ENCODE measurements around the gene FTCD. TPM values are rescaled to one million over a fixed set of nuclear protein-coding genes. Genes with fewer than 3 reads are reported as not detected.
A peak's percentile ranks its signal among the peaks of the same experiment; 100 is the strongest.

Gene FTCD
- total RNA-seq, 1 experiment from 2014 or later = 6.7 TPM

- Histone ChIP-seq H3K9me3 (ENCODE audit: control insufficient read depth, low read depth, low read length) (peaks cover 17% of the 10 kb centered on the region), H3K4me1 (ENCODE audit: insufficient read depth, low read length) (no peaks in the 10 kb centered on the region; the same call in 1 of the 2 replicates), H4K8ac (replicated peaks; ENCODE audit: insufficient read length, low read depth, low read length) (no peak overlapping the region), H3K4ac (ENCODE audit: low read depth, low read length) (no peak overlapping the region), H2AFZ (ENCODE audit: low read length) (no peak overlapping the region), H3K27me3 (ENCODE audit: insufficient read depth, low read length) (peaks cover 5% of the 10 kb centered on the region; the same call in 1 of the 2 replicates), H2BK12ac (ENCODE audit: insufficient read length, low read depth, low read length) (no peak overlapping the region), H2BK15ac (ENCODE audit: low read depth, low read length) (no peak overlapping the region), H4K5ac (ENCODE audit: insufficient read length, low read depth, low read length) (peak overlapping the region; percentile 49), H3K23ac (ENCODE audit: insufficient read length, low read depth, low read length) (no peak overlapping the region), H3T11ph (ENCODE audit: low read length) (no peak overlapping the region), H3K4me2 (ENCODE audit: insufficient read depth, insufficient read length, low read length) (peak overlapping the region; percentile 36), H3K14ac (ENCODE audit: insufficient read depth, low read length) (no peak overlapping the region), H2BK5ac (ENCODE audit: insufficient read length, low read length) (no peak overlapping the region), H3K79me1 (ENCODE audit: insufficient read depth, low read depth, low read length, poor library complexity, severe bottlenecking) (no peaks in the 10 kb centered on the region), H3K23me2 (ENCODE audit: insufficient read length, low read depth, low read length, poor library complexity, severe bottlenecking) (peaks cover 8% of the 10 kb centered on the region), H2BK120ac (ENCODE audit: low read depth, low read length, poor library complexity, severe bottlenecking) (no peak overlapping the region), H3K9ac (ENCODE audit: extremely low read depth, insufficient read length, low read length) (no peak overlapping the region), H2BK20ac (ENCODE audit: low read depth, low read length, poor library complexity, severe bottlenecking) (no peak overlapping the region), H3K56ac (ENCODE audit: insufficient read length, low read depth, low read length) (no peak overlapping the region), H2AK5ac (ENCODE audit: insufficient read length, low read length) (no peak overlapping the region), H3K27ac (ENCODE audit: insufficient read length, low read depth, low read length) (no peak overlapping the region), H3K18ac (ENCODE audit: insufficient read length, low read depth, low read length) (no peak overlapping the region), H4K20me1 (ENCODE audit: control insufficient read depth, insufficient read depth, insufficient read length) (no peaks in the 10 kb centered on the region), H3K79me2 (ENCODE audit: insufficient read depth, low read length) (no peaks in the 10 kb centered on the region; the same call in 1 of the 2 replicates), H4K91ac (ENCODE audit: insufficient read length, low read depth, low read length) (no peak overlapping the region)
- no peak for TF ChIP-seq CTCF (conservative IDR thresholded peaks at IDR 0.05)
- peaks cover 23% of the 10 kb centered on the region for H3K27me3 Mint-ChIP-seq (ENCODE audit: low read depth)
- H3K4me3 Mint-ChIP-seq = peak overlapping the region; percentile 44 to 72
- H3K36me3 Mint-ChIP-seq (ENCODE audit: insufficient read depth in 1 of 3, low read depth in 3 of 3) = peaks cover 17 to 26% (median 19%) of the 10 kb centered on the region in 3 experiments; a peak in 6 of 7 replicates
- peak; percentile 33 for DNase-seq
- no CpG with 5 or more reads among the region's 16 CpGs for WGBS (ENCODE audit: extremely low coverage, insufficient read length, low lambda C conversion rate)
- no peak overlapping the region; a peak in 1 of 7 replicates for H3K27ac Mint-ChIP-seq
- H3K4me1 Mint-ChIP-seq = peaks cover 6 to 9% of the 10 kb centered on the region in 2 experiments
- H3K9me3 Mint-ChIP-seq = peaks cover 18 to 34% of the 10 kb centered on the region in 2 experiments
Observed at GRCh38 chr21:46096596-46097335, 58.6 kb downstream of the FTCD start.
